Measurements from ENCODE around the gene AQP12A.
"Not testable (repeated sequence)": the region's sequence is repeated elsewhere in the genome, so short reads cannot be mapped to it uniquely, and the experiment has no call there.

GRCh38 chr2:240678043-240678442, 13.6 kb upstream of the AQP12A start:
- TF ChIP-seq CTCF, EP300, POLR2A (IDR thresholded peaks at IDR 0.05): not testable (repeated sequence)

All from gastroesophageal sphincter (tissue), 3 donors.